Fibroblast of gingiva (primary cell): Measurements from ENCODE around the gene INSL3.
A peak's percentile ranks its signal among the peaks of the same experiment; 100 is the strongest.

ENCODE experiments used
- DNase-seq: peaks from one replicate; pipeline ENCODE4 v3.0.0-alpha.2; 2011; ENCODE audit warnings: low read depth

The INSL3 gene

GRCh38 chr19:17846146-17846545, 24.8 kb upstream of the INSL3 start:
- no peak for DNase-seq

DNA sequence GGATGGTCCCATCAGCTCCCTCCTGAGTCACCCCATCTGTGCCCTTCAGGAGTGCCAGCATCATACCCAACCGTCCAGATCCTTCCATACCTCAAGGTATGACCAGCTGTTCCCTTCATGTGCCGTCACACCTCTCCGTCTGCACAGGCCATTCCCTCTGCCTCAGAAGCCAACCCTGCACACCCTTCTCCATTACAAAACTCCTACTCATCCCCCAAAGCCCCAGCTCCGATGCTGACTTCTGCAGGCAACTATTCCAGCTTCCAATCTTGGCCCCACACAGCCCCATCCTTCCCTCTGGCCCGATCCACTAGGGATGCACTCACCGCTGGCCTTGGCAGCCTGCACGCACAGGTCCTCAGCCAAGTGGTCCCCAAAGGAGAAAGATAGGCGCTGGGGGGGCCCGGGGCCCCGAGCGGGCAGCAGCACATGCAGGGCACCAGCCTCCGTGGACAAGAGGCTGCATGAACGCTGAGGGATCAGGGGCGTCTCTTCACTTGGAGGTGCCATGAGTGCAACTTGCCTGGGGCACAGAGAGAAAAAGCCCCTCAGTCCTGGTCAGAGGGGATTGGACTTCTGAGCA, 22.7 kb upstream of the INSL3 start:
- no peak for DNase-seq

DNA sequence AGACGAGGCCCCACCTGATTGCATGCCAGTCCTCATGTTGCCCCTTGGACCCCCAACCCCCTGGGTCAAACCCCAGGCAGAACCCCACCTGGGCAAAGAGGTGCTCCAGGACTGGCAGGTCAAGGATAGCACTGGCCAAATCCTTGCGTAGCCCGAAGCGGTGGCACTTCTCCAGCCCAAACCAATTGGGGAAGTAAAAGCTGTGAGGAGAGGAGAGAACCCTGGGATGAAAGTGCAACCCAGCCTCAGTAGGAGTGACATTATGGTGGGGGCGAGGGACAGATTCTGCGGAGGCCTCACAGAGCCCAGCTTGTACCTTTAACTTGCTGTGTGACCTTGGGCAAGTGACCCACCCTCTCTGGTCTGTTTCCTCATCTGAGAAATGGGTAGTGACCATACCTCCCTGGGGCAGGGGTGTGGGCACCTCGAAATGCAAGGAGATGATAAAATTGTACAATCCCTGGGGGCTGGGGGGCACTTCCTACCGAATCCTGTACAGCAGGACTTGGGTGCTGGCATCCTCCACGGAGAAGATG, 22.0 kb upstream of the INSL3 start:
- DNase-seq: no peak

- no peak for DNase-seq
Observed at GRCh38 chr19:17842663-17843291, 21.5 kb upstream of the INSL3 start.

DNA sequence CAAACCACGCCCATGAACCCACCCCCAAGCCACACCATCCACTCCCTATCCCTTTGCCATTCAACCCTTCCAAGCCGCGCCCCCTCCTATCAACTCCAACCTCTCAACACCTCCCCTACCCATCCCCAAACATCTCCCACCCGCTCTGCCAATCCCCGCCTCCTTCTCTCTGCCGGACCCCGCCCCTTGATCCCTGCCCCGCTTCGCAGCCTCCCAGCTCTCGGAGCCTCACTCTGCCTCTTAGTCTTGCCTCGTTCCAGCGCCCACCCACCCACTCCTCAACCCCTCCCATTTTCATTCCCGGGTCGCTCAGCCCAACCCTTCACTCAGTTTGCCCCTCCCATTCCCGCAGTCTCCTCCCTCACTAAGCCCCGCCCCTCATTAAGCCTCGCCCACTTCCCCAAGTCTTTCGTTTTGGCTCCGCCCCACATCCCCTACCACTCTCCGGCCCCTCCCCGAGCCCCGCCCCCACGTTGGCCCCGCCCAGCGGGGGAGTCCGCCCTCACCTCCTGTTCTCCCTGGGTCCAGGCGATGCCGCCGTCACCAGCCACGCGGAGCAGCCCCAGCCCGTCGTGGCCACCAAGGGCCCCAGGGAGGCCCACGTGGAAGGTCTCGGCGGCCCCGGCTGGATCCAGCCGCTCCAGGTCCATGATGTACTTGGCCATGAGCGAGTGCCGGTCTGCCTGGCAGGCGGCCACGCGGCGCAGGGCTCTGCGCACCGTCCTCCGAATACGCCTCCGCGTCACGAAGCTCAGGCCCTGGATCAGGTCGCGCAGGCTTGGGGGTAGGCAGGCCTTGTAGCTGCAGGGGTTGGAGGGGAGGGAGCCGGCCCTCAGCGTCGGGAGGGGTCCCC, 20.7 kb upstream of the INSL3 start:
- DNase-seq: peak; percentile 84

DNA sequence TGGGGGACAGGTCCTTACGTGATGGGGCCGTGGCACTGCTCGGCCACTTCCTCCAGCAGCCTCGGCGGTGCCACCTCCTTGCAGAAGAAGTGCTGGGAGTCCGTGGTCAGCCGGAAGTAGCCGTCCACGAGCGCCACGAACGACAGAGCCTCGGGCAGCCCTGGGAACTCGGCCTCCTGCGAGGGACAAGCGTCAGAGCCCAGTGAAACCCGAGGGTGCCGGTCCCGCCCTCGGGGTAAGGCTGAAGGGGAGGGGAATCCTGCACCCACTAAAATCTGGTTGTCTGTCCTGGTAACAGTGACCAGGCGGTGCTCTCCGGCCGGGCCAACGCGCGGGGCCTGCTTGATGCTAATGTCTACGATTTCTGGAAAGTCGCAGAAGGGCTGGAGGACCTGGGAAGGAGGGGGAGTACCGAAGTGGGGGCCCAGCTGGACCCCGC, 20.1 kb upstream of the INSL3 start:
- DNase-seq: no peak

- no peak for DNase-seq
Observed at GRCh38 chr19:17840019-17840418, 18.7 kb upstream of the INSL3 start.

DNA sequence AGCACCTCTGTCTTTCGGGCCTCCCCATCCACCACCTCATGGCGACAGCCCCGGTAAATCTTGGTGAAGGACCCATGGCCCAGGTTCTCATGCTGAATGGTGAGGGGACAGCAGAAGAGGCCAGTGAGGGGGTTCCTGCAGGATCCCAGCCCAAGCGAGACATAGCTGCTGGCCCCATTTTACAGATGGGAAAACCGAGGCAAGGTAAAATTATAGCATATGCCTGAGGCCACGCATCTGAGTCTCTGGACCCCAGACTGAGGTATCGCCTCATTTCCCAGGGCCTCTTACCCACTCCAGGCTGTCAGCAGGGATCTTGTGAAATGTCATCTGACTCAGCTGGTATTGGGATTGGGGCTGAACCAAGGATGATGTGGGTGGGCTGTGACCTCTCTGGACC, 16.7 kb upstream of the INSL3 start:
- DNase-seq: no peak

GRCh38 chr19:17836530-17836929, 15.2 kb upstream of the INSL3 start:
- DNase-seq: no peak

- no peak for DNase-seq
Observed at GRCh38 chr19:17835182-17836006, 14.1 kb upstream of the INSL3 start.

GRCh38 chr19:17834350-17835181, 13.2 kb upstream of the INSL3 start:
- no peak for DNase-seq

DNA sequence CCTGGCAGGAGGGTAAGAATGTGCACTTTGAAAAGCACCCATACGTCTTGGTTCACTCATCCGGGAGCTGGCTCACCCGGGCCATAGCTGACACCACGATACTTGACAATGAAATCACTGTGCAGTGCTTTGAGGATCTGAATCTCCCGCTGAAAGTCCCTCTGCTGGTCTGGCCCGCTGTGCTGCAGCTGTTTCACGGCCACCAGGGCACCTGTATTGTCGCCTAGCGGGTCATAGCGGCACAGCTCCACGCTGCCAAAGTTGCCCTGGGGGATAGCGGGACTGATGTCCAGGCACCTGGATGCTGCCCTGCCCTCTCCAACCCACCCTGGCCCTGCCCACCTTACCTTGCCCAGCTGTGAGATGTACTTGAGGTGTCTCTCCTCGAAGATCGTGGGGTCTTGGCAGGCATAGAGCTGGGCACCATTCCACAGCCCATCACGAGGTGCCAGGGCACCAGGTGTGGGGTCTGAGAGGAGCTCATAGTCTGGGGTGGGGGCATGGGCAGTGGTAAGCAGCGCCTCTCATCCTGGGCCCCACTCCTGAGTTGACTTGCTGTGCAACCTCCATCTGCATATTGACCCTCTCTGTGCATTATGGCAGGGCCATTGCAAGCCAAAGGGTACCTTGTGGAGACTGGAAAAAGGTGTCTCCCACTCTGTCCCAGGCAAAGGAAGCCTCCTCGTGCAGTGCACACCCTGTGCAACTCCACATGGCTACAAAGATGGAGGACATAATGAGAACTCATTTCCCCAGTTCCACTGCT, 11.3 kb upstream of the INSL3 start:
- DNase-seq: no peak

DNA sequence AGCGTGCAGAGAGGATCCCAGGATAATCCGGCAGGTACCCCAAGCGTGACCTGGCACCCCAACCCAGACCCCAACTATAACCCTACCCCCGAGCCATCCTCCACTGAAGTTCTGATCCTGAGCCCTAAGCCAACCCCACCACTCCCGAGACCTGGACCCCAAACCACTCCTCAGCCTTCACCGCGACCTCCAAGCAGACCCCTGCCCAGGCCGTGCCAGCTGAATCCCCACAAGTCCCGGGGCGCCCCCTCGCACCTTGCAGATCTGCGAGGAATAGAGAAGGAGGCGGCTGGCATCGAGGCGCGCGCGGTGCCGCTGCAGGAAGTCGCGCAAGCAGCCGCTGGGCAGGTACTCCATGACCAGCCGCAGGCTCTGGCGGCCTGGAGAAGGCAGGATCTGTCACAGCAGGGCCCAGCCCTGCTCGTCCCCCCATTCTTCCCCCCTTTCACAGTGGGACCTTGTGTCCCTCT, 10.1 kb upstream of the INSL3 start:
- DNase-seq: no peak

DNA sequence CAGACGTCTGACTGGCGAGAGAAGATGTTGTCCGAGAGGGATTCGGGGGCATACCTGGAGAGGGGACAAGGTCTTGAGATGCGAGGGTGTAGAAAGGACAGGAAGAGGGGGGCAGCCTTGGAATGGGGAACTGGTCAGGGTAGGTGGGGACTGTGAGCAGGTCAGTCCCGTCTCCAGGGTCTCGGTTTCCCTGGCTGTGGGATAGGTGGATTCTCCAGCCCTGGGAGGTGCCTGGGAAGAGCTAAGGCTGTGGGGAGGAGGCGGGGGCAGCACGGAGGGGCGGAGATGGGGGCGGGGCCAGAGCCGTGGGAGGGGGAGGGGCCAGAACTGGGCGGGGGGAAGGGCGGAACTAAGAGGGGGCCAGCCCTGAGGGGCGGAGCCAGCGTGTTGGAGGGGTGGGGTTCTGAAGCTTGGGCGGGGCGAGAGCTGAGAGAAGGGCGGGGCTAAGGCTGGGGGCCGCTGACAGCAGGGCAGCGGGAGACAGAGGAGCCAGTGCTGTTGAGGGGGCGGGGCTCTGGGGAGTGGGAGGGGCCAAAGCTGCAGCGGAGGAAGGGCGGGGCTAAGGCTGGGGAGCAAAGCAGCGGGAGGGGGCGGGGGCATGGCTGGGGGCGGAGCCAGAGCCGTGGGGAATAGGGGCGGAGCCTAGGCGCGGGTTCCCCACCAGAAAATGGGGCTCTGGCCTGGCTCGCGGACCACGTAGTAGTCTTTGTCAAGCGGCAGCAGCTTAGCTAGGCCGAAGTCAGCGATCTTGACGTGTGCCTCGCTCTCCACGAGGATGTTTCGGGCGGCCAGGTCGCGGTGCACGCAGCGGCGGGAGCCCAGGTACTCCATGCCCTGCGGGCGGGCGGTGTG, 9.5 kb upstream of the INSL3 start:
- DNase-seq: peak; percentile 34

GRCh38 chr19:17829855-17830566, 8.7 kb upstream of the INSL3 start:
- DNase-seq: no peak

DNA sequence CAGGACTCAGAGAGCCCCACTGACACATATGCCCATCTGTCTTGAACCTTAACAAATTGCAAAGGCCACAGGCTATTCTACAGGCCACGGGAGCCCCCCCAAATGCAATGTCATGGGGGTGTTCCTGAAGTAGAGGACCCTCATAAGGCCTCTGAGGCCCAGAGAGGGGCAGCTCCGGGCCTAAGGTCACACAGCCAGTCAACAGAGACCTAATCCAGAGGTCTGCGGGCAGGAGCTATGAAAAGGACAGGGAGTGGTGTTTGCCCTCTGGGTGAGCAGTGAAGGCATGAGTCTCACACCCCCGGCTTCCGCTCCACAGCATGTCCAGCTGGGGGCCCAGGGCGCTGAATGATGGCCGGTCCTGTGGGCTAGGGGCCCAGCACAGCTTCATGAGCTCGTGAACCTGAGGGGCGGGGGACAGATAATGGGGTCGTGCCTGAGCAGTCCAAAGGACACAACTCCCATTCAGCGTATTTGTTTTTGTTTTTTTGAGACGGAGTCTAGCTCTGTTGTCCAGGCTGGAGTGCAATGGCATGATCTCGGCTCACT, 5.3 kb upstream of the INSL3 start:
- DNase-seq: no peak

DNA sequence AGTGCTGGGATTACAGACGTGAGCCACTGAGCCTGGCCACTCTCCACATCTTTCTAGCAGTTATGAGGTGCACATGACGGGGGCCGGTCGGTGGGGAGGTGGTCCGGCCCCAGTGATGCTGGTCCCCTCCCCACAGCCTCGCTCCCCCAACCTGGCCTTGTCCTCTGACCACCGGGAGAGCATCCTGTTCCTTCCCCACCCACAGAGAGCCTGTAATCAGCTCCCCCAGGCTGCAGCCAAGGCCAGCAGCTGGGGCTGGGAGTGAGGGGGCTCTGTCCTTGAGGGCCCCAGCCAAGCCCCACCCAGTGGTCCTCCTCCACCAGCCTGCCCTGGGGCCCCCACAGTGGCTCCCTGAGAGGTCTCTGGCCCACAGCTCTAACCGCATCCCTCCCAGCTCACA, 3.0 kb upstream of the INSL3 start:
- DNase-seq: no peak

- DNase-seq: no peak
Observed at GRCh38 chr19:17817668-17818363, 3.5 kb downstream of the INSL3 start.
